Astrocyte of the cerebellum (primary cell): ENCODE results near the gene GTSF1L.

Experiments used
- DNase-seq: peaks from one replicate; pipeline ENCODE4 v3.0.0-alpha.2; 2011; ENCODE audit warnings: low read depth
- H3K4me3 ChIP-seq: 2 replicates; pipeline ENCODE4 v1.5.1; 2011; ENCODE audit warnings: mild to moderate bottlenecking, low read depth, low read length, moderate library complexity
- in situ Hi-C: cut with HindIII; loops from 2 replicates; pipeline ENCODE4 v1.10.0; 2017; ENCODE audit warnings: low sequenced_read_pairs
- TF ChIP-seq, protein P1 (sequence below): IDR thresholded peaks from 2 replicates; pipeline ENCODE4 v1.5.1; 2012; ENCODE audit warnings: low read length, low read depth, moderate library complexity, mild to moderate bottlenecking; ENCODE audit errors: missing control alignments

Gene GTSF1L

DNA sequence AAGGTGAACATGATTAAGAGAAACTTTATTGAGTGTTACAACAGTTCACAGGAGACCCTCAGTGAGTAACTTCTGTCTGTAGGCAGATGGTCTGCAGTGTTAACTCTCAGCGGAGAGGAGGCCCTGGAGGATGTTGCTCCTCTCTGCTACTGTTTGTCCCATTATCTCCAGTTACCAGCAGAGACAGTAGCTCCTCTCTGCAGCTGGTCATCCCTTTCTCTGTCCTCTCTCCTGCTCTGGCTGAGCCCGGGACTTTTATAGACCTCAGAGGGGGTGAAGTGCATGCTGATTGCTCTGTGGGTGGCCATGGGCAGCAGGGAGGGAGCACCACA is 5.7 kb downstream of the GTSF1L start:
- DNase-seq = no peak
- H3K4me3 ChIP-seq = no peak overlapping the region
- TF ChIP-seq, protein P1, sequence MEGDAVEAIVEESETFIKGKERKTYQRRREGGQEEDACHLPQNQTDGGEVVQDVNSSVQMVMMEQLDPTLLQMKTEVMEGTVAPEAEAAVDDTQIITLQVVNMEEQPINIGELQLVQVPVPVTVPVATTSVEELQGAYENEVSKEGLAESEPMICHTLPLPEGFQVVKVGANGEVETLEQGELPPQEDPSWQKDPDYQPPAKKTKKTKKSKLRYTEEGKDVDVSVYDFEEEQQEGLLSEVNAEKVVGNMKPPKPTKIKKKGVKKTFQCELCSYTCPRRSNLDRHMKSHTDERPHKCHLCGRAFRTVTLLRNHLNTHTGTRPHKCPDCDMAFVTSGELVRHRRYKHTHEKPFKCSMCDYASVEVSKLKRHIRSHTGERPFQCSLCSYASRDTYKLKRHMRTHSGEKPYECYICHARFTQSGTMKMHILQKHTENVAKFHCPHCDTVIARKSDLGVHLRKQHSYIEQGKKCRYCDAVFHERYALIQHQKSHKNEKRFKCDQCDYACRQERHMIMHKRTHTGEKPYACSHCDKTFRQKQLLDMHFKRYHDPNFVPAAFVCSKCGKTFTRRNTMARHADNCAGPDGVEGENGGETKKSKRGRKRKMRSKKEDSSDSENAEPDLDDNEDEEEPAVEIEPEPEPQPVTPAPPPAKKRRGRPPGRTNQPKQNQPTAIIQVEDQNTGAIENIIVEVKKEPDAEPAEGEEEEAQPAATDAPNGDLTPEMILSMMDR = no peak
- in situ Hi-C loops = no loop called here

DNA sequence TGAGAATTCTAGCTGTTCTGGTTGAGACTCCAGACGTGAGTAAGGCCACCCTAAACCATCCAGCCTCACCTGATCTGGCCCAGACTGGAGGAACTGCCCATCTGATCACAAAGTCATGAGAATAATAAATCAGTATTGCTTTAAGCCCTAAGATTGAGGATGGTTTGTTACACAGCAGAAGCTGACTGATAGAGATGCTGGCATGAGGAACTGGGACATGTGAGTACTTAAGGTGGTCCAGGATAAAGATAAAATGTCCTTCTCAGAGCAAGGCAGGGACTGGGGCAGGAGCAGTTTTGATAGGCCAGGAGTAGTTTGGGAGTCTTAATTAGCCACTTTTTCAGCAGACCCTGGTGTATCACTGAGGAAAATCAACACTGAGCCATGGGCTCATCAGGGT is 6.8 kb downstream of the GTSF1L start:
- in situ Hi-C loops = no loop called here
- no peak for DNase-seq
- TF ChIP-seq, protein P1 = no peak

DNA sequence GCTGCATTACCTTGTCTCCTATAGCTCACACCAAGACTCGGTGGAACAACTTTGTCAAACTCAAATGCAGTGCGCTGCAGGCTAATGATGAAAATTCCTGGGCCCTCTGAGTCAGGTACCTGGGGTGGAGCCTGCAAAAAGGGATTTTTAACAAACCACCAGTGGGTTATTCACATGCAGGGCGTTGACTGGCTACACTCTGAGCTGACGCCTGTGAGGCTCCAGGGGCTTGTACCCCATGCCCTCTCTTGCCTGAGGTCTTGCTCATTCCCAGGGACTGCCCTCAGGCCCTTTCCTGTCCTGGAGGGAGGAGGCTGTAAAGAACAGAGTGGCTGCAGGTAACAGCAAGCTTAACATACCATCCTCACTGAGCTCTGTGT is 9.2 kb downstream of the GTSF1L start:
- TF ChIP-seq, protein P1 = no peak
- in situ Hi-C loops = no loop called here
- DNase-seq = no peak
- no peak overlapping the region for H3K4me3 ChIP-seq

More for the DNA sequence above, 6.8 kb downstream of the GTSF1L start:
- no peak overlapping the region for H3K4me3 ChIP-seq

DNA sequence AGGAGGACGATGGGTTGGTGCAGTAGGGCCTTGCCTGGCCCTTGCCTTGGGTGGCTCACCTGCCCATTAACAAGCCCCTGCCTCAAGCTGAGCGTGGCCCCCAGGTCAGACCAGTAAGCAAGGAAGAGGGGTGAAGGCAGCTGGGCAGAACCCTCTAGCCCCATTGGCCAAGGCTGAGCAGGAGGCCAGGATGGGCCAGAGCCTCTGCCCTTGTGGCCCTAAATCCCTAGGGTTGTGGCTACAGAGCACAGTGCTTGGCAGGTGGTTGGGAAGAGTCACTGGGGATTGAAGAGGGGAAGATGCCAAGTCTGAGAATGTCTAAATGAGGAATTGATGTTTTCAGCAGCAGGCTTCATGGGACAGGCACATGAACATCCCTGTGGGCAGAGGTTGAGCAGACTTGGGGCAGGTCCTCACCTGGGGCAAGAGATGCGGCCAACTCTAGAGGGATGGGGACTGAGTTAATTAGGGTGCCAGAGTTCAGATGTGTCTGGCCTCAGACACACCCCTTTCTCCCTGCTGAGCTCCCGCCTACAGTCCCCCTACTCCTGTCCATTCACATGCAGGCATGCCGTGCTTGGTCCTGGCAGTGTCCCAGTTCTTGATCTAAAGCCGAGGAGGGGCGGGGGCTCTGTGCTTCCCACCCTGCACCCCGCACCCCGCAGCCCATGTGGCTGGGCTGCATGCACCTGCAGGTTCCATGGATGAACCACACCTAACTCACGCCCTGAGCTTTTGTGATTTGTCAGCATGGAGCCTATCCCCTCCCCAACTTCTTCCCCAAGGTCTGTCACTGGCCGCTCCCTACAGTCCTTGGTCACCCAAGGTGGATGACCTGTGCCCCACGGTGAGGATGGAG is 9.8 kb downstream of the GTSF1L start:
- in situ Hi-C loops = no loop called here
- no peak overlapping the region for H3K4me3 ChIP-seq
- DNase-seq = no peak
- TF ChIP-seq, protein P1 = no peak

DNA sequence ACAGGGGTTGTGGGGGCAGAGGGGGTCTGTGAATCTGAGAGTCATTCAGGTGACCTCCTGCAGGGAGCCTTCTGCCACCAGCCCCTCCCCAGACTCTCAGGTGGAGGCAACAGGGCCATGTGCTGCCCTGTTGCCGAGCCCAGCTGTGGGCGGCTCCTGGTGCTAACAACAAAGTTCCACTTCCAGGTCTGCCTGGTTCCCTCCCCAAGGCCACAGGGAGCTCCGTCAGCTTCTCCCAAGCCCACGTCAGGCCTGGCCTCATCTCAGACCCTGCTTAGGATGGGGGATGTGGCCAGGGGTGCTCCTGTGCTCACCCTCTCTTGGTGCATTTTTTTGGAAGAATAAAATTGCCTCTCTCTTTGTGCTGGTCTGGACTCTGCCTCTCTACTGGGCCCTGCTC is 10.7 kb downstream of the GTSF1L start:
- in situ Hi-C loops = no loop called here

DNA sequence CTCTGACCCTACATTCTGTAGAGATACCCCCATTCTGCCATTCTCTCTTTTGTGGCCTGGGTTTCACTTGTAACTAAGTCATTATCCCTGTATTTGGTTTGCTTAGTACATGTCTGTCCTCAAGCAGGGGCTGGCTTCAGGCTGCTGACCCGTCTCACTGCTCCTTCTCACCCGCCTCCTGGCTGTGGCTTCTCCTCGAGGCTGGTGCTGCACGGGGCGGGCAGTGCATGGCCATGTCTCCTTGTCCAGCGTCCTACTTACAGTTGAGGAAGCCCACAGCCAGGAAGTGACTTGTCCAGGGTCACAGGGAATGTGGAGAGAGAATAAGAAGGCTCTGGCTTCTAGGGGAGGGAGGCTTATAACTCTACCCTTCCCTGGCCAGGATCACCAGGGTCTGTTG is 11.3 kb downstream of the GTSF1L start:
- no peak overlapping the region for H3K4me3 ChIP-seq
- no peak for DNase-seq
- in situ Hi-C loops = no loop called here
- TF ChIP-seq, protein P1 = no peak

More for the DNA sequence above, 10.7 kb downstream of the GTSF1L start:
- TF ChIP-seq, protein P1 = no peak
- H3K4me3 ChIP-seq = no peak overlapping the region
- DNase-seq = no peak
